Stimulated activated CD8-positive, alpha-beta memory T cell treated with anti-CD3 and anti-CD28 coated beads, Interleukin-2, amount 100 ng/mL, for 48 hours (primary cell): ENCODE results near the gene NR0B1.

Source experiments
- DNase-seq, 2 donors: peaks; one replicate each; pipeline ENCODE4 v3.0.0-alpha.2; 2020; ENCODE audit warnings: low read depth in 2 of 2

Gene NR0B1

DNA sequence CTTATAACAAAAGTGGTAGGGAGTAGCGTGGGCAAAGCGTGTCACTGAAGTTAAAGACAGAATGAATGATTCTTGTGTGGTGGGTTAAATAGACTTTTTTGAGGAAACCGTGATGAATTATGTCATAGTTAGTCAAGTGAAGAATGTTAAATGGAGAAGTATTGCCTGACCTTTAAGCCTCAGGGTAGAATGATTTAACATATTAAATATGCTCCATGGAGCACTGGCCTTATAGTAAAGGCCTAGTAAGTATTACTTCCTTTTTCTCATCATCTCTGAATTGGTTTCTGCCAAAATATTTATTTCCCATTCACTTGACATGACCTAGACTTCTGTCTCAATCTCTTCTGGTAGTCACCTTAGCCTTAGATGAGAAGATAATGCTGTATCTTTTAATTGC, 38.6 kb downstream of the NR0B1 start:
- DNase-seq = no peak

DNA sequence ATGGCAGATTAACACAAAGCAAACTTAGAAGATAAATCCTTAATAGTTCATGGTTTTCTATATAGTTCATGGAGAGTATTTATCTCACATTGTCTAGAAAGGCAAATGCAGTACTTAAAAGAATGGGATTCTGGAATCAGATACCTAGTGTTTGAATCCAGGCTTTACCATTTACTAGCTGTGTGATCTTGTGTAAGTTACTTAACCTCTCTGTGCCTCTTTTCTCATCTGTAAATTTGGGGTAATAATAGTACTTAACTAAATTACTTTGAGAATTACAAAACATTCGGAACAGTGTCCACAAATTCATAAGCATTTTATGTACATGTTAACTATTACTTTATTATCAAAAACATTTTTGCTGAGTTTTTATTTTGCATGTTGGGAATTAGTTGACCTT, 46.4 kb downstream of the NR0B1 start:
- no peak for DNase-seq

DNA sequence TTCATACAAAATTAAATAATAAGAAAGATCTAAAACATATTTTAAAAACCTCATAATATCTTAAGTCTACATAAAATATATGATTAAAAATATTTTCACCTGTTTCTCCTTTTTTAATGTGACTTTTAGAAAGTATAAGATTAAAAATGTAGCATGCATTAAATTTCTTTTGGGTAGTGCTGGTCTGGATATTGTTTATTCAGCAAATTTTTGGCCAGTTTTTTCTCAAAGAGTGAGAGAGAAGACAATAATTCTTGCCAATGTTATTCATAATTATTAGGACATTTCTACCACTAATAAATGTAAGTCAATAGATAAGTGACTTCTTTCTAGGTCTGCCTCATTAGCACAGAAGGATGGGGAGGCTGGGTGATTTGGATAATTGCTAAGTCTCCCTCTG, 48.2 kb downstream of the NR0B1 start:
- no peak for DNase-seq

DNA sequence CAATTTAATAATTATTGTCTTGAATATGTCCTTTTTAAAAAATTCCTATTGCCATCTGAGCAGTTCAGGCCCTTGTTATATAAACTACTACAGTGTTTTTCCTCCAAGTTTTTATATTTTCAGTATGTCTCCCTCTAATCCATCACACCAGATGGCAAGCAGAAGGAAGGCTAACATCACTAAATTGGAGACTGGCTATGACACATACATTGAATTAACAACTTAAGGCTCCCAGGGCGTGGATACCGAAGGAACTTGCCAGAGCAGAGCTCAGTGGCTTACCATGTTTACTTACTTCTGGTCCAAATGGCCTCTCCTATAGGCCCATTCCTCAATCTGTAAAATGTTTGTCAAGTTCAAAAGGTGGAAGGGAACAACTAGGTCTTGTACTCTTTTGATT, 49.3 kb downstream of the NR0B1 start:
- DNase-seq = no peak
